ENCODE measurements around the gene NBEA.

Gene NBEA

GRCh38 chr13:35484384-35484783 is 542.3 kb downstream of the NBEA start:
- Histone ChIP-seq H3K9me3 (ENCODE audit: control insufficient read depth, insufficient read depth, low read depth, low read length) (no peaks in the 10 kb centered on the region), H3K27ac (ENCODE audit: extremely low read depth, low read depth, low read length) (no peak overlapping the region), H3K4me3 (ENCODE audit: low read depth, low read length) (no peak overlapping the region), H3K36me3 (ENCODE audit: control insufficient read depth in 2 of 2, insufficient read depth in 1 of 2, low read length in 2 of 2) (no peaks in the 10 kb centered on the region), H3K4me1 (ENCODE audit: control insufficient read depth, insufficient read depth, low read length) (peaks cover 9% of the 10 kb centered on the region)
- POLR2A ChIA-PET = interaction anchor here (1.4 kb wide), 1 partner anchor 8 kb away, joined by 6 read pairs; the partner anchor contains the start of gene MAB21L1
- CTCF ChIA-PET = interaction anchor here (0.7 kb wide), 1 partner anchor 301 kb away, joined by 3 read pairs; no protein-coding TSS in a partner anchor
- no peak for TF ChIP-seq ZNF335 (tag by site-specific recombination; conservative IDR thresholded peaks at IDR 0.05)
- TF ChIP-seq ZSCAN30 (tag by site-specific recombination; IDR thresholded peaks at IDR 0.05) = no peak
- TF ChIP-seq ZNF560 (tag by site-specific recombination; IDR thresholded peaks at IDR 0.05; ENCODE audit: borderline replicate concordance) = no peak
- TF ChIP-seq ZNF221 (tag by site-specific recombination; IDR thresholded peaks at IDR 0.05; ENCODE audit: borderline replicate concordance) = no peak
- no peak for TF ChIP-seq ZNF423 (tag by site-specific recombination; IDR thresholded peaks at IDR 0.05)

- H3K27ac ChIP-seq (ENCODE audit: extremely low read depth, low read depth, low read length) = no peak overlapping the region
- POLR2A ChIA-PET = interaction anchor here (1.4 kb wide), 1 partner anchor 9 kb away, joined by 6 read pairs; the partner anchor contains the start of gene MAB21L1
These were observed 543.4 kb downstream of the NBEA start for GRCh38 chr13:35485424-35485823.

GRCh38 chr13:35489050-35489449 is 547.0 kb downstream of the NBEA start:
- TF ChIP-seq ZBTB8A (tag by site-specific recombination; IDR thresholded peaks at IDR 0.05) (no peak), KLF10 (tag by site-specific recombination; IDR thresholded peaks at IDR 0.05) (no peak), PRDM6 (tag by site-specific recombination; IDR thresholded peaks at IDR 0.05) (peak; percentile 53; the same call in 1 of the 2 replicates), ZNF521 (tag by site-specific recombination; IDR thresholded peaks at IDR 0.05) (no peak), MEIS1 (CRISPR knock-in tag; IDR thresholded peaks at IDR 0.05; ENCODE audit: borderline replicate concordance) (no peak), FEZF1 (tag by site-specific recombination; IDR thresholded peaks at IDR 0.05) (peak; percentile 15), ZSCAN23 (tag by site-specific recombination; IDR thresholded peaks at IDR 0.05) (no peak), ZNF785 (tag by site-specific recombination; IDR thresholded peaks at IDR 0.05) (no peak), KLF16 (tag by site-specific recombination; IDR thresholded peaks at IDR 0.05) (no peak)
- CTCF ChIA-PET = no interaction called here
- no peak overlapping the region for H3K27ac ChIP-seq (ENCODE audit: extremely low read depth, low read depth, low read length)
- peaks cover 9% of the 10 kb centered on the region for H3K4me1 ChIP-seq (ENCODE audit: control insufficient read depth, insufficient read depth, low read length)
- no peaks in the 10 kb centered on the region for H3K36me3 ChIP-seq (ENCODE audit: control insufficient read depth in 2 of 2, insufficient read depth in 1 of 2, low read length in 2 of 2)
- POLR2A ChIA-PET = no interaction called here
- no peaks in the 10 kb centered on the region for H3K9me3 ChIP-seq (ENCODE audit: control insufficient read depth, insufficient read depth, low read depth, low read length)
- H3K4me3 ChIP-seq (ENCODE audit: low read depth, low read length) = no peak overlapping the region

More at GRCh38 chr13:35485424-35485823, 543.4 kb downstream of the NBEA start:
- TF ChIP-seq ZNF596 (tag by site-specific recombination; IDR thresholded peaks at IDR 0.05) = no peak
- peak; percentile 23; the same call in 1 of the 2 replicates for TF ChIP-seq SP7 (tag by site-specific recombination; IDR thresholded peaks at IDR 0.05)
- peak; percentile 37 for TF ChIP-seq GLIS1 (tag by site-specific recombination; IDR thresholded peaks at IDR 0.05)
- peak; percentile 77 for TF ChIP-seq ZBTB44 (tag by site-specific recombination; IDR thresholded peaks at IDR 0.05)
- peak; percentile 85 for TF ChIP-seq ZBTB17 (tag by site-specific recombination; IDR thresholded peaks at IDR 0.05)
- peak; percentile 48; the same call in 1 of the 2 replicates for TF ChIP-seq MEIS1 (CRISPR knock-in tag; IDR thresholded peaks at IDR 0.05; ENCODE audit: borderline replicate concordance)
- TF ChIP-seq FEZF1 (tag by site-specific recombination; IDR thresholded peaks at IDR 0.05) = peak; percentile 80
- TF ChIP-seq YY2 (tag by site-specific recombination; IDR thresholded peaks at IDR 0.05) = no peak
- H3K36me3 ChIP-seq (ENCODE audit: control insufficient read depth in 2 of 2, insufficient read depth in 1 of 2, low read length in 2 of 2) = no peaks in the 10 kb centered on the region
- peaks cover 9% of the 10 kb centered on the region for H3K4me1 ChIP-seq (ENCODE audit: control insufficient read depth, insufficient read depth, low read length)
- CTCF ChIA-PET = no interaction called here
- H3K9me3 ChIP-seq (ENCODE audit: control insufficient read depth, insufficient read depth, low read depth, low read length) = no peaks in the 10 kb centered on the region
- no peak overlapping the region for H3K4me3 ChIP-seq (ENCODE audit: low read depth, low read length)
